HPDE6-E6E7 (cell line): ENCODE results near the gene DNAJB8.

Source experiments
- DNase-seq: peaks from one replicate; pipeline ENCODE4 v3.0.0; 2011; ENCODE audit warnings: missing footprints; ENCODE audit errors: extremely low spot score

The DNAJB8 gene

GRCh38 chr3:128466840-128467541, at the start of gene DNAJB8:
Gene DNAJB8, minus strand, starts transcription at chr3:128466890. Its CDS starts 3,645 bp downstream, at chr3:128463245.
- no peak for DNase-seq

- DNase-seq: no peak
These were observed 49.3 kb upstream of the DNAJB8 start for GRCh38 chr3:128515967-128516366.

- no peak for DNase-seq
These were observed 42.2 kb upstream of the DNAJB8 start for GRCh38 chr3:128508852-128509251.

- DNase-seq: no peak
These were observed 40.1 kb upstream of the DNAJB8 start for GRCh38 chr3:128506754-128507153.

GRCh38 chr3:128505771-128506170, 39.1 kb upstream of the DNAJB8 start:
- DNase-seq: no peak

- DNase-seq: peak; percentile 60
These were observed 38.5 kb upstream of the DNAJB8 start for GRCh38 chr3:128504963-128505730.

GRCh38 chr3:128504533-128504915, 37.8 kb upstream of the DNAJB8 start:
- DNase-seq: no peak

GRCh38 chr3:128503751-128504532, 37.3 kb upstream of the DNAJB8 start:
- no peak for DNase-seq

- no peak for DNase-seq
These were observed 36.5 kb upstream of the DNAJB8 start for GRCh38 chr3:128503164-128503651.

GRCh38 chr3:128502712-128503111, 36.0 kb upstream of the DNAJB8 start:
- no peak for DNase-seq

- no peak for DNase-seq
These were observed 34.7 kb upstream of the DNAJB8 start for GRCh38 chr3:128501431-128501830.

GRCh38 chr3:128500556-128500955, 33.9 kb upstream of the DNAJB8 start:
- no peak for DNase-seq

- no peak for DNase-seq
These were observed 33.1 kb upstream of the DNAJB8 start for GRCh38 chr3:128499724-128500275.

- no peak for DNase-seq
These were observed 32.3 kb upstream of the DNAJB8 start for GRCh38 chr3:128498901-128499530.

GRCh38 chr3:128498127-128498626, 31.5 kb upstream of the DNAJB8 start:
- no peak for DNase-seq

- DNase-seq: no peak
These were observed 30.8 kb upstream of the DNAJB8 start for GRCh38 chr3:128497305-128498126.

- no peak for DNase-seq
These were observed 30.1 kb upstream of the DNAJB8 start for GRCh38 chr3:128496602-128497304.

- DNase-seq: no peak
These were observed 29.4 kb upstream of the DNAJB8 start for GRCh38 chr3:128496019-128496601.

GRCh38 chr3:128495435-128495970, 28.8 kb upstream of the DNAJB8 start:
- DNase-seq: no peak
